ENCODE results near the gene SAMD11. TPM values are rescaled to one million over a fixed set of nuclear protein-coding genes. Genes with fewer than 3 reads are reported as not detected.

Gene SAMD11
- total RNA-seq, 4 donors from 2014 or later, result 1.0 to 40.7 (median 13.8) TPM

DNA sequence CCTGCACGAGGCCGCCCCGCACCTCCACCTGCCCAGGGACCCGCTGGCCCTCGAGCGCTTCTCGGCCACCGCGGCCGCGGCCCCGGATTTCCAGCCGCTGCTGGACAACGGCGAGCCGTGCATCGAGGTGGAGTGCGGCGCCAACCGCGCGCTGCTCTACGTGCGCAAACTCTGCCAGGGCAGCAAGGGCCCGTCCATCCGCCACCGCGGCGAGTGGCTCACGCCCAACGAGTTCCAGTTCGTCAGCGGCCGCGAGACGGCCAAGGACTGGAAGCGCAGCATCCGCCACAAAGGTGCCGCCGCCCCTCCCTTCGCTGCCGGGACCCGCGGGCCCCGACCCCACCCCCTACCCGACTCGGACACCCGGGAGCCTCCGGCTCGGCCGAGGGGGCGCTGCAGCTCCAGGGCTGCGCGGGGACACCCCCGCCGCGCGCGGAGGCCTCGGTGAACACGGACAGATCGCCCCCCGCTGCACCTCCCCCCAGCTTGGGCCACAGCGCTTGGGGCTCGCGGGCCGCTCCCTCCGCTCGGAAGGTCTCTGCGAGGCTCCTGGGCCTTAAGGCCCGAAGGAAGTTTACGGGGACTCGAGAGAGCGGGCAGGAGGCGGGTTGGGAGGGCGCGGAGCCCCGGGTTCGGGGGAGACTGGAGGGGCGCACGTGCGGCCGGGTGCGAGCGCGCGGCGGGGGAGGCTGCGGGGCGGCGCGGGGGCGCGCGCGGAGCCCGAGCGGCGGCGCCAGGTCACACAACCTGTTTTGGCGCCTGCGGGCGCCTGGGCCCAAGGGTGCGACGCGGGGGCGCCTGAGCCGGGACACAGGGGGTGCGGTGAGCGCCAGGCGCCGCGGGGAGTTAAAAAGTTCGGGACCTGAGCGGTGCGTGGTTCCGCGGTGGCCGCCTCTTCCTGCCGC is 1.2 kb downstream of the SAMD11 start:
- no peak overlapping the region for H3K27ac ChIP-seq
- H3K36me3 ChIP-seq, result no peaks in the 10 kb centered on the region
- no peak for TF ChIP-seq POLR2A (IDR thresholded peaks at IDR 0.05)
- TF ChIP-seq, protein P1, sequence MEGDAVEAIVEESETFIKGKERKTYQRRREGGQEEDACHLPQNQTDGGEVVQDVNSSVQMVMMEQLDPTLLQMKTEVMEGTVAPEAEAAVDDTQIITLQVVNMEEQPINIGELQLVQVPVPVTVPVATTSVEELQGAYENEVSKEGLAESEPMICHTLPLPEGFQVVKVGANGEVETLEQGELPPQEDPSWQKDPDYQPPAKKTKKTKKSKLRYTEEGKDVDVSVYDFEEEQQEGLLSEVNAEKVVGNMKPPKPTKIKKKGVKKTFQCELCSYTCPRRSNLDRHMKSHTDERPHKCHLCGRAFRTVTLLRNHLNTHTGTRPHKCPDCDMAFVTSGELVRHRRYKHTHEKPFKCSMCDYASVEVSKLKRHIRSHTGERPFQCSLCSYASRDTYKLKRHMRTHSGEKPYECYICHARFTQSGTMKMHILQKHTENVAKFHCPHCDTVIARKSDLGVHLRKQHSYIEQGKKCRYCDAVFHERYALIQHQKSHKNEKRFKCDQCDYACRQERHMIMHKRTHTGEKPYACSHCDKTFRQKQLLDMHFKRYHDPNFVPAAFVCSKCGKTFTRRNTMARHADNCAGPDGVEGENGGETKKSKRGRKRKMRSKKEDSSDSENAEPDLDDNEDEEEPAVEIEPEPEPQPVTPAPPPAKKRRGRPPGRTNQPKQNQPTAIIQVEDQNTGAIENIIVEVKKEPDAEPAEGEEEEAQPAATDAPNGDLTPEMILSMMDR (IDR thresholded peaks at IDR 0.05), result no peak
- peaks cover 10 to 48% of the 10 kb centered on the region in 2 donors for H3K4me1 ChIP-seq
- H3K9me3 ChIP-seq, result no peaks in the 10 kb centered on the region
- H3K4me3 ChIP-seq, result peak overlapping the region; percentile 13 to 40
- no peaks in the 10 kb centered on the region for H3K27me3 ChIP-seq
- intact Hi-C loops (cut with DNase I; ENCODE audit: low total_unique reads), result no loop called here
- DNase-seq, result peak in 1 of 2 donors; percentile 64

DNA sequence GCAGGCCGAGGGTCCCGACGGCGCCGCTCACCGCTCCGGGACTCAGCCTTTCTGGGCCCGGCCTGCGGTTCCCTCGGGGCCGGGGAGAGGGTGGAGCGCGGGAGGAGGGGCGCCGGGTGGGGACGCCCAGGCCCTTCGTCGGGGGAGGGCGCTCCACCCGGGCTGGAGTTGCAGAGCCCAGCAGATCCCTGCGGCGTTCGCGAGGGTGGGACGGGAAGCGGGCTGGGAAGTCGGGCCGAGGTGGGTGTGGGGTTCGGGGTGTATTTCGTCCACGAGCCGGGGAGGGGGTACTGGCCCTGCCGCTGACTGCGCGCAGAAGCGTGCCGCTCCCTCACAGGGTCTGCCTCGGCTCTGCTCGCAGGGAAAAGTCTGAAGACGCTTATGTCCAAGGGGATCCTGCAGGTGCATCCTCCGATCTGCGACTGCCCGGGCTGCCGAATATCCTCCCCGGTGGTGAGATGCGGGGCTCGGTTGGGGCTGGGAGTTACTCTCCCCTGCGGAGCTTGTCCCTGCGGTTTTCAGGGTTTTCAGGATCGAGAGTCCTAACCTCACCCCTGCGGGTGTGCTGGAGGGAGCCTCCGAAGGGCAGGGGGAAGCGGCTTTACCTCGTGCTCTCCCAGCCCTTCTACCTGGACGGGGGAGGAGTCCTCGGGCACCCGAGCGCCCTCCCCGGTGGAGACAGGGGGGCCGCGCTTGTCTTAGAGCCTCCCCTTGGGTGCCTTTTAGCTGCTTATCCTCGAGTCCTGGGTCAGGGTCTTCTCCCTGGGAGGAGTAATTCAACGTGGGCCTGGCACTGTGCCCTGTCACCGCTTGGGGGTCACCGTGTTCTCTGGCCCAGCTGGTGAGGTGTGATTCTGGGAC is 2.1 kb downstream of the SAMD11 start:
- Histone ChIP-seq H3K27me3 (no peaks in the 10 kb centered on the region), H3K4me3 (peak overlapping the region in 1 of 2 donors; percentile 40), H3K27ac (no peak overlapping the region), H3K9me3 (no peaks in the 10 kb centered on the region), H3K4me1 (peaks cover 9 to 43% of the 10 kb centered on the region in 2 donors), H3K36me3 (no peaks in the 10 kb centered on the region)
- intact Hi-C loops (cut with DNase I; ENCODE audit: low total_unique reads), result no loop called here
- peak in 1 of 2 donors; percentile 33 for TF ChIP-seq POLR2A (IDR thresholded peaks at IDR 0.05)
- TF ChIP-seq, protein P1 (IDR thresholded peaks at IDR 0.05), result no peak
- peak in 1 of 2 donors; percentile 70 for DNase-seq

DNA sequence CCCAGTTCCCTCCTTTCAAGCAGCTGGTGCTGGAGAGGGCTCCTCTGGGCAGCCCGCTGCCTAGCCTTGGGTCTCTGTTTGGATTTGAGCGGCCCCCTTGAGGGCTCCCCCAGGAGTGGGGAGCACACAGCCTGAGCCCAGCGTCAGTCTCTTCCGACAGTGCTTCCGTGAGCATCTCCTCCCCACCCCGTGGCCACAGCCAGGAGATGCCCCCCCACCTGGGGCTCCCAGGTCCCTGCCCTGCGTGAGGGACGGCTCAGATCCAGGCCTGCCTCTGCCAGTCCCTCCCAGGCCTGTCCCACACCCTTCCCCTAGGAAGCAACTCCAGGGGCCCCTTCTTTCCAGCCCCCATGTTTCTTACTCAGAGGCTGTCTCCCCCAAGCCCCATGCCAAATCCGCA is 3.5 kb downstream of the SAMD11 start:
- no peaks in the 10 kb centered on the region for H3K27me3 ChIP-seq
- no peaks in the 10 kb centered on the region for H3K9me3 ChIP-seq
- peaks cover 0 to 29% of the 10 kb centered on the region in 2 donors for H3K4me1 ChIP-seq
- TF ChIP-seq POLR2A (IDR thresholded peaks at IDR 0.05), result no peak
- TF ChIP-seq, protein P1 (IDR thresholded peaks at IDR 0.05), result no peak
- no peaks in the 10 kb centered on the region for H3K36me3 ChIP-seq
- no peak overlapping the region for H3K4me3 ChIP-seq
- H3K27ac ChIP-seq, result no peak overlapping the region
- DNase-seq, result no peak
- intact Hi-C loops (cut with DNase I; ENCODE audit: low total_unique reads), result no loop called here

DNA sequence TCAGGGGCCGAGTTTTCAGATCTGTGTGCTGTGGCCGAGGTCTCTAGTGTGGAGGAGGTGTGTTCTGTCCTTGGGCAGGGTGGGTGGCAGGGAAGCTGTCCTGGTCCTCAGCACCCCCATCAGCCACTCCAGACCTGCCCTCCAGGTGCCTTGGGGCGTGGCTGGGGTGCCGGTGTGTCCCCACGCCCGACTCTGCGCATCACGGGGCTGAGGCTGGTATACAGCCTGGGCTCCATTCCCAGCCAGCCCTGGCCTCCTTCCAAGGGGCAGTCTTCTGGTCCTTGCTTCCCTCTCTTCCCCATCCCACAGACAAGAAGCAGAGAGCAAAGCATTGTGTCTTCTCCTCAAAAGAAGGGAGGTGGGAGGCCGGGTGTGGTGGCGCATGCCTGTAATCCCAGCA is 4.0 kb downstream of the SAMD11 start:
- TF ChIP-seq, protein P1 (IDR thresholded peaks at IDR 0.05), result no peak
- TF ChIP-seq POLR2A (IDR thresholded peaks at IDR 0.05), result no peak
- H3K27me3 ChIP-seq, result no peaks in the 10 kb centered on the region
- intact Hi-C loops (cut with DNase I; ENCODE audit: low total_unique reads), result no loop called here

More for the DNA sequence above, 4.0 kb downstream of the SAMD11 start:
- no peak for DNase-seq
- no peak overlapping the region for H3K4me3 ChIP-seq
- peaks cover 0 to 28% of the 10 kb centered on the region in 2 donors for H3K4me1 ChIP-seq
- no peak overlapping the region for H3K27ac ChIP-seq
- no peaks in the 10 kb centered on the region for H3K9me3 ChIP-seq
- no peaks in the 10 kb centered on the region for H3K36me3 ChIP-seq
